AG04449 (cell line): Measurements from ENCODE around the gene CD44.

Experiments
- CTCF ChIA-PET: fragments of 350-600 bp; formaldehyde crosslinking; extraction: SDS; loops from one replicate; lab custom pipeline; 2021; ENCODE audit warnings: antibody characterized with exemption; lab: Yijun Ruan, JAX
- POLR2A ChIA-PET: fragments of 400-600, 350-600 bp; formaldehyde crosslinking; extraction: SDS; loops from one replicate; lab custom pipeline; 2020; ENCODE audit warnings: antibody characterized with exemption, inconsistent platforms; lab: Yijun Ruan, JAX
- DNase-seq: peaks from one replicate; pipeline ENCODE4 v3.0.0-alpha.2; 2010; ENCODE audit warnings: low read depth, low spot score
- H3K4me3 ChIP-seq: 2 replicates; pipeline ENCODE4 v1.5.1; 2011; ENCODE audit warnings: low read depth, mild to moderate bottlenecking, control low read depth, low read length
- TF ChIP-seq, protein P1 (sequence below): IDR thresholded peaks from one replicate; pipeline ENCODE4 v1.5.1; 2011; ENCODE audit warnings: mild to moderate bottlenecking, moderate library complexity, low read length, control low read depth, inconsistent platforms; ENCODE audit not compliant: insufficient read depth; ENCODE audit errors: missing control alignments

Gene CD44

DNA sequence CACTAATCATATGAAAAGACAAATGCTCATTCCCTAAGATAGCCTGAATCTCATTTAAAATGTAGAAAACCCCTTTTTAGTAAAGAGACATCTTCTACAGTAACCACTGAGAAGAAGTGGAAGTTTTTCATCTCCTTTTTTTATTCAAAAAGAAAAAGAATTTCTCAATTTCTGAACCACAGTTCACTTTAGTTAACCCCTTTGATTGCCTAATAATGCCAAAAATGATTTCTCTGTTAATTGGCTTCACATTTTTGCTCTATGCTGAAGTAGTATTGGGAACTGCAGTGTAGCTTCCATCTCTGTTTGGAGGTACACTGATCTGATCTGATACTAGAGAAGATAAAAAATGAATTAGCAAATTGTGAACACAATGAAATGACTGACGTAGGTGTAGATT is 58.3 kb downstream of the CD44 start:
- TF ChIP-seq, protein P1, sequence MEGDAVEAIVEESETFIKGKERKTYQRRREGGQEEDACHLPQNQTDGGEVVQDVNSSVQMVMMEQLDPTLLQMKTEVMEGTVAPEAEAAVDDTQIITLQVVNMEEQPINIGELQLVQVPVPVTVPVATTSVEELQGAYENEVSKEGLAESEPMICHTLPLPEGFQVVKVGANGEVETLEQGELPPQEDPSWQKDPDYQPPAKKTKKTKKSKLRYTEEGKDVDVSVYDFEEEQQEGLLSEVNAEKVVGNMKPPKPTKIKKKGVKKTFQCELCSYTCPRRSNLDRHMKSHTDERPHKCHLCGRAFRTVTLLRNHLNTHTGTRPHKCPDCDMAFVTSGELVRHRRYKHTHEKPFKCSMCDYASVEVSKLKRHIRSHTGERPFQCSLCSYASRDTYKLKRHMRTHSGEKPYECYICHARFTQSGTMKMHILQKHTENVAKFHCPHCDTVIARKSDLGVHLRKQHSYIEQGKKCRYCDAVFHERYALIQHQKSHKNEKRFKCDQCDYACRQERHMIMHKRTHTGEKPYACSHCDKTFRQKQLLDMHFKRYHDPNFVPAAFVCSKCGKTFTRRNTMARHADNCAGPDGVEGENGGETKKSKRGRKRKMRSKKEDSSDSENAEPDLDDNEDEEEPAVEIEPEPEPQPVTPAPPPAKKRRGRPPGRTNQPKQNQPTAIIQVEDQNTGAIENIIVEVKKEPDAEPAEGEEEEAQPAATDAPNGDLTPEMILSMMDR, result no peak
- ChIA-PET CTCF (no interaction called here), POLR2A (no interaction called here)
- H3K4me3 ChIP-seq, result no peak overlapping the region
- DNase-seq, result no peak

DNA sequence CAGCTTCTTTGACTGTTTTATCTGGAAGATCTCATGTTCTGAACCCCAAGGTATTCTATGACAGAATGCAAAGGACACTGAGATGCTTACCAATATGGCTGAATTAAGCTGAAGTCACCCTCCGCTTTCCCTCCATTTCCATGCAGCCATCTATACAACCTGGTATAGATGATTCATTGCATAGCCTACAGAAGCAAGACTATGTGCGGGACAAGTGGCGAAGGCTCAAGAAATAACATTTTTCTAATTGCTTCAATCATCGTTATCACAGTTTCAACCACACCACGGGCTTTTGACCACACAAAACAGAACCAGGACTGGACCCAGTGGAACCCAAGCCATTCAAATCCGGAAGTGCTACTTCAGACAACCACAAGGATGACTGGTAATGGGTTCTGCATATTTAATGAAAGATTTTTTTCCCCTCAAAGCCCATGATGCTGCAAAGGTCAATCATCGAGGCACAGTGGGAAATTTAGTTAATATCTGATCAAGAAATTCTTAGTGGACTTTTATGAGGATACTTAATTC is 61.9 kb downstream of the CD44 start:
- DNase-seq, result no peak
- CTCF ChIA-PET, result interaction anchor here (0.6 to 1.2 kb wide), 2 partner anchors 191 to 1119 kb away, joined by 3 read pairs; no protein-coding TSS in a partner anchor
- POLR2A ChIA-PET, result no interaction called here
- H3K4me3 ChIP-seq, result no peak overlapping the region
- TF ChIP-seq, protein P1, result no peak

DNA sequence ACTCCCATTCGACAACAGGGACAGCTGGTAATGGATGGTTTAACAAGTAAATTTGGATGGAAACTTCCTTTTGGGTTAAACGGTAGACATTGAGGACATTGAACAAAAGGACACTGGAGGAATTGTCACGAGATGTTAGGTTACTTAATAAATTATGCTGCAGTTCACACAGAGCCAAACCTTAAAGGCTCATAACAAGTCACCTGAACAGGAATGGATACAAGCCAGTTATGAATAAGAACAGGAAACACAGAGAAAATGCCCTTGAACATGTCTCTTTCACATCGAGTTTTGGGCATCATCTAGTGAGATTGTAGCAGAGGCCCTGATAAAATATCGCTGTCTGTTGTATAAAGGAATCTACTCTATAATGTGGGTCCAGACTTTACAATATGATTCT is 65.6 kb downstream of the CD44 start:
- H3K4me3 ChIP-seq, result no peak overlapping the region
- ChIA-PET CTCF (no interaction called here), POLR2A (no interaction called here)
- DNase-seq, result no peak
- TF ChIP-seq, protein P1, result no peak

DNA sequence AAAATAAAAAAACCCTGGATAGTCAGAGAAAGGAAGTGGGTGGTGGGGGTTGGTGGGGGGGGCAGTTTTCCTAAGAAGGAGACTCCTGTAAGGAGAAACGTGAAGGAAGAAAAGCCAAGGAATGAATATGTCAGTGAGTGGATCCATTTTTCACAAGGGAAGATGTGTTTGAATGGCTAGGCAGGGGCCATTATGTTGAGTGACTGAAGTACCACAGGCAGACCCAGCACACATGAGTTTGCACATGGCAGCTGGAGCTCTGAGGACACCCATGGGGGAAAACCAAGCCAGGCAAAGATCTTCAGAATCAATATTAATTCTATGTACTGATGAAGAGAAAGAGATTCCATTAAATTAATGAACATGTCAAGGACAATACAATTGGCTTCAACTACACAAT is 67.6 kb downstream of the CD44 start:
- CTCF ChIA-PET, result no interaction called here
- POLR2A ChIA-PET, result no interaction called here
- TF ChIP-seq, protein P1, result no peak
- H3K4me3 ChIP-seq, result no peak overlapping the region
- no peak for DNase-seq

DNA sequence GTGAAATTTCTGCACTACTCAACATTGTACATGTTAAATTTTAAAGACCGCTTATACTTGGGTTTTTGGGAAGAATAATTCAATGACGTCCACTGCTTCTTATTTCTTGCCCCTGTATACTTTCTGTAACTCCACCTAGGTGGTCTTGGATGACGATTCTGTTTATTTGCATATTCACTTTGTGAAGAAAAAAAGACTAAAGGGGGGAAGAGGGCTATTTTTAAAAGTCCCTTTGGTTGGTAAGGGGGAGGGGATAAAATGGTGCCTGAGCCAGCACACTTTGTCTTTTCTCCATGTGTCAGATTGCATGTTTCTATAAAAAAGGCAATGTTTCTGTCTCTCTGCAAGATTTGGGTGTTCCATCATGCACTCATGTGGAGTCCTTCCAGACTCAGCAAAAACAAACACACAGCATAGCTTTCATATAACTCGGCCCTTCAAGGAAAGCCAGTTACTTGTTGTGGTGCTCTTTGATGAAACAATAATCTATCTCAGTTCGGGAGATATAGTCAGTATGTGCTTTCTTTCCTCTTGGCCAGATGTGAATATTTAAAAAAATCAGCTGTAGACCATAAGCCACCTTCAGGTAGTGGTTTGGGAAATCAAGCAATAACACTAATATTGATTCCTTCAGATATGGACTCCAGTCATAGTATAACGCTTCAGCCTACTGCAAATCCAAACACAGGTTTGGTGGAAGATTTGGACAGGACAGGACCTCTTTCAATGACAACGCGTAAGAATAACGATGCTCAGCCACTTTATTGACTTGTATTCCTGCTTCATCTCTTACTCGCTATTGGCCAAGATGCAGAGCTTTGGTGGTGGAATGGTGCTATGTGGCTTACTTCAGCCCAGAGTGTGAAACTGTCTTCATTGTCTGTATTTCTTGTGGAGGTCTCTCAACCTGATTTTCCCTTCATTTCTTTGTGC is 68.8 kb downstream of the CD44 start:
- ChIA-PET CTCF (no interaction called here), POLR2A (no interaction called here)
- no peak overlapping the region for H3K4me3 ChIP-seq
- TF ChIP-seq, protein P1, result no peak
- no peak for DNase-seq

DNA sequence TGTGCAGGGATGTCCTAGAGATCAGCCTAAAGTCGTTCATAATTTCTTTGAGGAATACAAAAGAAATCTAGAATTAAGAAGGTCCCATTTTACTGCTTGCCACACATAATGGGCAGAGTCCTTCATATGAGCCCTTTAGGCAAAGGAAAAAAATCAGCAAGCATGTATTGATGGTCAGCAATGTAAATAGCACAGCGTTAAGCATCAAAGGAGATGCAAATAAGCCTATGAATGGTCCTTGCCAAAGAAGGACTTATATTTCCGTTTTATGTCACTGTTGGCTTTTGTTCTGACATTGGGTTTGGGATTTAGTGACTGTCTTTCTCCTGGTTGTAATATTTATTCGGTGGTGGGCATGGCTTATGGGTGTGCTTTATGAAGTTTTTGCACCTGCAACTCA is 69.8 kb downstream of the CD44 start:
- ChIA-PET POLR2A (no interaction called here), CTCF (no interaction called here)
- TF ChIP-seq, protein P1, result no peak
- DNase-seq, result no peak
- H3K4me3 ChIP-seq, result no peak overlapping the region
